ENCODE results near the gene GMPS. TPM values are rescaled to one million over a fixed set of nuclear protein-coding genes. Genes with fewer than 3 reads are reported as not detected.

The GMPS gene
- polyA plus RNA-seq, 3 donors: 14.3 to 43.4 (median 27.4) TPM

- no peak overlapping the region for H3K4me3 Mint-ChIP-seq
- peaks cover 0 to 4% of the 10 kb centered on the region in 2 donors for H3K9me3 ChIP-seq (replicated peaks in 1 of 2; ENCODE audit: control insufficient read depth in 1 of 2, insufficient read depth in 1 of 2, low read length in 2 of 2)
- H3K27me3 Mint-ChIP-seq (ENCODE audit: low read depth in 3 of 3): peaks cover 0 to 1% (median 0%) of the 10 kb centered on the region in 3 donors
- no peak overlapping the region for H3K27ac ChIP-seq (ENCODE audit: low read depth in 1 of 2, low read length in 2 of 2)
- no peaks in the 10 kb centered on the region for H3K36me3 Mint-ChIP-seq
- DNase-seq: no peak
- intact Hi-C loops (cut with micrococcal nuclease): no loop called here
- WGBS (ENCODE audit: insufficient coverage): no CpG with 5 or more reads among the region's 2 CpGs
- H3K36me3 ChIP-seq (replicated peaks in 1 of 2; ENCODE audit: control insufficient read depth in 1 of 2, insufficient read depth in 2 of 2, low read length in 2 of 2): no peaks in the 10 kb centered on the region
- no peaks in the 10 kb centered on the region for H3K4me1 Mint-ChIP-seq
- no peak overlapping the region for H2AFZ ChIP-seq (ENCODE audit: insufficient read depth, low read depth, low read length, poor library complexity, severe bottlenecking)
- H3K79me2 ChIP-seq (ENCODE audit: insufficient read depth, low read length): no peaks in the 10 kb centered on the region
- no peaks in the 10 kb centered on the region for H4K20me1 ChIP-seq (ENCODE audit: insufficient read depth, low read length)
- H3K27me3 ChIP-seq (ENCODE audit: control insufficient read depth in 2 of 2, insufficient read depth in 2 of 2, low read length in 2 of 2): no peaks in the 10 kb centered on the region
- H3K9me3 Mint-ChIP-seq: peaks cover 8 to 26% (median 16%) of the 10 kb centered on the region in 7 donors
- H3K4me3 ChIP-seq (replicated peaks in 1 of 3; ENCODE audit: low read depth in 2 of 3, low read length in 3 of 3): no peak overlapping the region
- no peak overlapping the region for H3K4me2 ChIP-seq (replicated peaks; ENCODE audit: extremely low read depth, low read length, poor library complexity, severe bottlenecking)
- no peak overlapping the region for H3K9ac ChIP-seq (ENCODE audit: insufficient read depth, low read length, poor library complexity, severe bottlenecking)
- H3K4me1 ChIP-seq (ENCODE audit: control insufficient read depth in 1 of 2, insufficient read depth in 2 of 2, low read length in 2 of 2): no peaks in the 10 kb centered on the region
- no peak overlapping the region for H3K27ac Mint-ChIP-seq
- TF ChIP-seq, protein P1, sequence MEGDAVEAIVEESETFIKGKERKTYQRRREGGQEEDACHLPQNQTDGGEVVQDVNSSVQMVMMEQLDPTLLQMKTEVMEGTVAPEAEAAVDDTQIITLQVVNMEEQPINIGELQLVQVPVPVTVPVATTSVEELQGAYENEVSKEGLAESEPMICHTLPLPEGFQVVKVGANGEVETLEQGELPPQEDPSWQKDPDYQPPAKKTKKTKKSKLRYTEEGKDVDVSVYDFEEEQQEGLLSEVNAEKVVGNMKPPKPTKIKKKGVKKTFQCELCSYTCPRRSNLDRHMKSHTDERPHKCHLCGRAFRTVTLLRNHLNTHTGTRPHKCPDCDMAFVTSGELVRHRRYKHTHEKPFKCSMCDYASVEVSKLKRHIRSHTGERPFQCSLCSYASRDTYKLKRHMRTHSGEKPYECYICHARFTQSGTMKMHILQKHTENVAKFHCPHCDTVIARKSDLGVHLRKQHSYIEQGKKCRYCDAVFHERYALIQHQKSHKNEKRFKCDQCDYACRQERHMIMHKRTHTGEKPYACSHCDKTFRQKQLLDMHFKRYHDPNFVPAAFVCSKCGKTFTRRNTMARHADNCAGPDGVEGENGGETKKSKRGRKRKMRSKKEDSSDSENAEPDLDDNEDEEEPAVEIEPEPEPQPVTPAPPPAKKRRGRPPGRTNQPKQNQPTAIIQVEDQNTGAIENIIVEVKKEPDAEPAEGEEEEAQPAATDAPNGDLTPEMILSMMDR (IDR thresholded peaks at IDR 0.05): no peak
These were observed 93.1 kb downstream of the GMPS start for GRCh38 chr3:155963570-155963969.

GRCh38 chr3:155970398-155970797 lies 99.9 kb downstream of the GMPS start:
- no peak overlapping the region for H3K27ac Mint-ChIP-seq
- intact Hi-C loops (cut with micrococcal nuclease): no loop called here
- no peak overlapping the region for H3K9ac ChIP-seq (ENCODE audit: insufficient read depth, low read length, poor library complexity, severe bottlenecking)
- H3K4me3 Mint-ChIP-seq: no peak overlapping the region
- no peaks in the 10 kb centered on the region for H3K27me3 ChIP-seq (ENCODE audit: control insufficient read depth in 2 of 2, insufficient read depth in 2 of 2, low read length in 2 of 2)
- H3K36me3 ChIP-seq (replicated peaks in 1 of 2; ENCODE audit: control insufficient read depth in 1 of 2, insufficient read depth in 2 of 2, low read length in 2 of 2): no peaks in the 10 kb centered on the region
- no peak overlapping the region for H3K27ac ChIP-seq (ENCODE audit: low read depth in 1 of 2, low read length in 2 of 2)
- H4K20me1 ChIP-seq (ENCODE audit: insufficient read depth, low read length): no peaks in the 10 kb centered on the region
- H2AFZ ChIP-seq (ENCODE audit: insufficient read depth, low read depth, low read length, poor library complexity, severe bottlenecking): no peak overlapping the region
- H3K9me3 ChIP-seq (replicated peaks in 1 of 2; ENCODE audit: control insufficient read depth in 1 of 2, insufficient read depth in 1 of 2, low read length in 2 of 2): peaks cover 0 to 4% of the 10 kb centered on the region in 2 donors
- WGBS (ENCODE audit: insufficient coverage): no CpG with 5 or more reads among the region's 2 CpGs
- H3K9me3 Mint-ChIP-seq: peaks cover 6 to 19% (median 12%) of the 10 kb centered on the region in 7 donors
- no peaks in the 10 kb centered on the region for H3K4me1 ChIP-seq (ENCODE audit: control insufficient read depth in 1 of 2, insufficient read depth in 2 of 2, low read length in 2 of 2)
- peaks cover 0 to 1% (median 0%) of the 10 kb centered on the region in 3 donors for H3K27me3 Mint-ChIP-seq (ENCODE audit: low read depth in 3 of 3)
- no peak overlapping the region for H3K4me2 ChIP-seq (replicated peaks; ENCODE audit: extremely low read depth, low read length, poor library complexity, severe bottlenecking)
- TF ChIP-seq, protein P1 (IDR thresholded peaks at IDR 0.05): no peak
- DNase-seq: no peak
- no peaks in the 10 kb centered on the region for H3K79me2 ChIP-seq (ENCODE audit: insufficient read depth, low read length)
- peaks cover 1% of the 10 kb centered on the region for H3K4me1 Mint-ChIP-seq
- H3K36me3 Mint-ChIP-seq: no peaks in the 10 kb centered on the region
- H3K4me3 ChIP-seq (replicated peaks in 1 of 3; ENCODE audit: low read depth in 2 of 3, low read length in 3 of 3): no peak overlapping the region

Data from CD14-positive monocyte (primary cell).